NCI-H2029 (cell line): ENCODE measurements around the gene MUCL3.
A peak's percentile ranks its signal among the peaks of the same experiment; 100 is the strongest.
"Not testable (repeated sequence)": the region's sequence is repeated elsewhere in the genome, so short reads cannot be mapped to it uniquely, and the experiment has no call there.

Experiments used
- DNase-seq: peaks from one replicate; lab custom pipeline; 2025; lab: John Stamatoyannopoulos, UW

MUCL3 gene

GRCh38 chr6:30983439-30983838 lies 42.7 kb downstream of the MUCL3 start, which contains the start of gene MUC21:
TSS of gene MUC21 (plus strand) at chr6:30983718. CDS start at chr6:30983959, 241 bp downstream.
- DNase-seq: no peak

- peak; percentile 2 for DNase-seq
Observed at GRCh38 chr6:30985490-30985889, 44.7 kb downstream of the MUCL3 start.

- DNase-seq: no peak
Observed at GRCh38 chr6:30987304-30987703, 46.5 kb downstream of the MUCL3 start.

- DNase-seq: no peak
Observed at GRCh38 chr6:30988209-30988825, 47.5 kb downstream of the MUCL3 start.

- DNase-seq: peak; percentile 35
Observed at GRCh38 chr6:30990422-30991086, 49.8 kb downstream of the MUCL3 start.

- no peak for DNase-seq
Observed at GRCh38 chr6:30991891-30992290, 51.1 kb downstream of the MUCL3 start.

- DNase-seq: no peak
Observed at GRCh38 chr6:30997301-30997700, 56.5 kb downstream of the MUCL3 start.

- no peak for DNase-seq
Observed at GRCh38 chr6:30998785-30999184, 58.0 kb downstream of the MUCL3 start.

GRCh38 chr6:31000067-31000860 lies 59.5 kb downstream of the MUCL3 start:
- DNase-seq: not testable (repeated sequence)

- no peak for DNase-seq
Observed at GRCh38 chr6:31001281-31001888, 60.6 kb downstream of the MUCL3 start.

- DNase-seq: no peak
Observed at GRCh38 chr6:31002471-31002870, 61.7 kb downstream of the MUCL3 start.
